HepG2 (cell line): Measurements from ENCODE around the gene TRPM1. TPM values are rescaled to one million over a fixed set of nuclear protein-coding genes. Genes with fewer than 3 reads are reported as not detected.

Source experiments
- GATAD2A ChIP-seq: IDR thresholded peaks from 2 replicates; pipeline ENCODE4 v1.6.1; 2016
- NFYB ChIP-seq: sonication (generic); formaldehyde crosslinking; IDR thresholded peaks from 2 replicates; pipeline ENCODE4 v1.4.0; 2020; ENCODE audit warnings: missing genetic modification reagents
- NR1H2 ChIP-seq: sonication (generic); formaldehyde crosslinking; IDR thresholded peaks from 2 replicates; pipeline ENCODE4 v1.8.1; 2022; ENCODE audit warnings: low read depth, missing genetic modification reagents, borderline replicate concordance
- THAP9 ChIP-seq: sonication (generic); formaldehyde crosslinking; IDR thresholded peaks from 2 replicates; pipeline ENCODE4; 2020; ENCODE audit warnings: missing genetic modification reagents, mild to moderate bottlenecking, borderline replicate concordance
- TP53 ChIP-seq: sonication (generic); formaldehyde crosslinking; conservative IDR thresholded peaks from 2 replicates; pipeline ENCODE4 v1.4.0; 2020; ENCODE audit warnings: missing genetic modification reagents
- YY1 ChIP-seq: IDR thresholded peaks from 2 replicates; pipeline ENCODE4 v1.6.1; 2011; ENCODE audit warnings: low read length, low read depth, moderate library complexity, mild to moderate bottlenecking; ENCODE audit not compliant: insufficient read depth, insufficient replicate concordance
- ZNF33A ChIP-seq: sonication (generic); formaldehyde crosslinking; IDR thresholded peaks from 2 replicates; pipeline ENCODE4 v1.5.1; 2020; ENCODE audit warnings: missing genetic modification reagents, mild to moderate bottlenecking, moderate library complexity, borderline replicate concordance
- ZNF501 ChIP-seq: sonication (generic); formaldehyde crosslinking; IDR thresholded peaks from 2 replicates; pipeline ENCODE4 v1.5.1; 2020; ENCODE audit warnings: mild to moderate bottlenecking, moderate library complexity, missing genetic modification reagents
- ZNF598 ChIP-seq: sonication (generic); formaldehyde crosslinking; IDR thresholded peaks from 2 replicates; pipeline ENCODE4 v1.5.1; 2020; ENCODE audit warnings: mild to moderate bottlenecking, missing genetic modification reagents, borderline replicate concordance
- ZNF713 ChIP-seq: sonication (generic); formaldehyde crosslinking; IDR thresholded peaks from 2 replicates; pipeline ENCODE4 v1.4.0; 2020; ENCODE audit warnings: mild to moderate bottlenecking, missing genetic modification reagents
- ZNF768 ChIP-seq: sonication (generic); formaldehyde crosslinking; IDR thresholded peaks from 2 replicates; pipeline ENCODE4 v1.4.0; 2020; ENCODE audit warnings: missing genetic modification reagents
- ZNF781 ChIP-seq: sonication (generic); formaldehyde crosslinking; IDR thresholded peaks from 2 replicates; pipeline ENCODE4 v1.5.1; 2020; ENCODE audit warnings: borderline replicate concordance, mild to moderate bottlenecking, missing genetic modification reagents; ENCODE audit errors: not compliant biosample characterization
- polyA plus RNA-seq, 8 experiments: library from polyadenylated mRNA; depleted of rRNA in 3 of 8; stranded (reverse) in 7 of 8; unstranded in 1 of 8; fragments of >200 nt; fragmentation: Illumina TruSeq in 4 of 8; extraction: Trizol in 4 of 8; gene quantifications; 2 replicates each; pipeline versions ENCODE4 v1.2.1 to v1.2.3, GENCODE V29; 2011 to 2016; ENCODE audit warnings: low read depth in 4 of 8, missing spikeins in 1 of 8, mixed read lengths in 1 of 8; ENCODE audit not compliant: insufficient read depth in 1 of 8
- total RNA-seq, 5 experiments: library from RNA; depleted of rRNA; stranded (reverse); fragments of >200 nt; fragmentation: Illumina TruSeq; extraction: Trizol; gene quantifications; 2 replicates each; pipeline ENCODE4 v1.2.3, GENCODE V29; 2016; ENCODE audit warnings: low read depth in 1 of 5
- TF ChIP-seq, protein P1 (sequence below), 2 experiments: IDR thresholded peaks; 2 replicates each; pipeline ENCODE4 v1.6.1; 2011 to 2012; ENCODE audit warnings: low read length in 2 of 2, borderline replicate concordance in 1 of 2, low read depth in 1 of 2, mild to moderate bottlenecking in 1 of 2, moderate library complexity in 1 of 2
- TF ChIP-seq, protein P2 (sequence below): sonication (generic); formaldehyde crosslinking; IDR thresholded peaks from 2 replicates; pipeline ENCODE4 v1.4.0; 2020; ENCODE audit warnings: missing genetic modification reagents
- TF ChIP-seq, protein P3 (sequence below), 2 experiments: fragments of 450-650 bp in 1 of 2; sonication (generic) in 1 of 2; formaldehyde crosslinking; IDR thresholded peaks; 2 replicates each; pipeline versions ENCODE4 v1.5.0 to v1.8.0; 2020 to 2022; ENCODE audit warnings: mild to moderate bottlenecking in 1 of 2, missing genetic modification reagents in 1 of 2

TRPM1 gene
- total and polyA plus RNA-seq, 2 of the 13 experiments (the other 11 are each of a cell fraction or from before 2014, with no cell fraction given), result not detected

- TF ChIP-seq, protein P1, sequence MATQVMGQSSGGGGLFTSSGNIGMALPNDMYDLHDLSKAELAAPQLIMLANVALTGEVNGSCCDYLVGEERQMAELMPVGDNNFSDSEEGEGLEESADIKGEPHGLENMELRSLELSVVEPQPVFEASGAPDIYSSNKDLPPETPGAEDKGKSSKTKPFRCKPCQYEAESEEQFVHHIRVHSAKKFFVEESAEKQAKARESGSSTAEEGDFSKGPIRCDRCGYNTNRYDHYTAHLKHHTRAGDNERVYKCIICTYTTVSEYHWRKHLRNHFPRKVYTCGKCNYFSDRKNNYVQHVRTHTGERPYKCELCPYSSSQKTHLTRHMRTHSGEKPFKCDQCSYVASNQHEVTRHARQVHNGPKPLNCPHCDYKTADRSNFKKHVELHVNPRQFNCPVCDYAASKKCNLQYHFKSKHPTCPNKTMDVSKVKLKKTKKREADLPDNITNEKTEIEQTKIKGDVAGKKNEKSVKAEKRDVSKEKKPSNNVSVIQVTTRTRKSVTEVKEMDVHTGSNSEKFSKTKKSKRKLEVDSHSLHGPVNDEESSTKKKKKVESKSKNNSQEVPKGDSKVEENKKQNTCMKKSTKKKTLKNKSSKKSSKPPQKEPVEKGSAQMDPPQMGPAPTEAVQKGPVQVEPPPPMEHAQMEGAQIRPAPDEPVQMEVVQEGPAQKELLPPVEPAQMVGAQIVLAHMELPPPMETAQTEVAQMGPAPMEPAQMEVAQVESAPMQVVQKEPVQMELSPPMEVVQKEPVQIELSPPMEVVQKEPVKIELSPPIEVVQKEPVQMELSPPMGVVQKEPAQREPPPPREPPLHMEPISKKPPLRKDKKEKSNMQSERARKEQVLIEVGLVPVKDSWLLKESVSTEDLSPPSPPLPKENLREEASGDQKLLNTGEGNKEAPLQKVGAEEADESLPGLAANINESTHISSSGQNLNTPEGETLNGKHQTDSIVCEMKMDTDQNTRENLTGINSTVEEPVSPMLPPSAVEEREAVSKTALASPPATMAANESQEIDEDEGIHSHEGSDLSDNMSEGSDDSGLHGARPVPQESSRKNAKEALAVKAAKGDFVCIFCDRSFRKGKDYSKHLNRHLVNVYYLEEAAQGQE (IDR thresholded peaks at IDR 0.05; ENCODE audit: borderline replicate concordance in 1 of 2, low read depth in 1 of 2, low read length in 2 of 2), result peak in 1 of 2 experiments; percentile 18; a peak in 1 of 4 replicates
- no peak for TF ChIP-seq ZNF33A (CRISPR knock-in tag)
- TF ChIP-seq ZNF713, result no peak
- no peak for TF ChIP-seq TP53
- TF ChIP-seq ZNF501 (CRISPR knock-in tag), result peak; percentile 80; the same call in 1 of the 2 replicates
- TF ChIP-seq GATAD2A, result 0 out of 2 replicates have a peak, but pooled peaks have one; percentile 31
- no peak for TF ChIP-seq THAP9 (CRISPR knock-in tag)
- TF ChIP-seq YY1, result peak; percentile 90
- TF ChIP-seq ZNF598, result no peak
- 0 out of 2 replicates have a peak, but pooled peaks have one; percentile 20 for TF ChIP-seq ZNF768 (CRISPR knock-in tag)
- no peak for TF ChIP-seq NR1H2 (CRISPR knock-in tag)
- TF ChIP-seq, protein P2, sequence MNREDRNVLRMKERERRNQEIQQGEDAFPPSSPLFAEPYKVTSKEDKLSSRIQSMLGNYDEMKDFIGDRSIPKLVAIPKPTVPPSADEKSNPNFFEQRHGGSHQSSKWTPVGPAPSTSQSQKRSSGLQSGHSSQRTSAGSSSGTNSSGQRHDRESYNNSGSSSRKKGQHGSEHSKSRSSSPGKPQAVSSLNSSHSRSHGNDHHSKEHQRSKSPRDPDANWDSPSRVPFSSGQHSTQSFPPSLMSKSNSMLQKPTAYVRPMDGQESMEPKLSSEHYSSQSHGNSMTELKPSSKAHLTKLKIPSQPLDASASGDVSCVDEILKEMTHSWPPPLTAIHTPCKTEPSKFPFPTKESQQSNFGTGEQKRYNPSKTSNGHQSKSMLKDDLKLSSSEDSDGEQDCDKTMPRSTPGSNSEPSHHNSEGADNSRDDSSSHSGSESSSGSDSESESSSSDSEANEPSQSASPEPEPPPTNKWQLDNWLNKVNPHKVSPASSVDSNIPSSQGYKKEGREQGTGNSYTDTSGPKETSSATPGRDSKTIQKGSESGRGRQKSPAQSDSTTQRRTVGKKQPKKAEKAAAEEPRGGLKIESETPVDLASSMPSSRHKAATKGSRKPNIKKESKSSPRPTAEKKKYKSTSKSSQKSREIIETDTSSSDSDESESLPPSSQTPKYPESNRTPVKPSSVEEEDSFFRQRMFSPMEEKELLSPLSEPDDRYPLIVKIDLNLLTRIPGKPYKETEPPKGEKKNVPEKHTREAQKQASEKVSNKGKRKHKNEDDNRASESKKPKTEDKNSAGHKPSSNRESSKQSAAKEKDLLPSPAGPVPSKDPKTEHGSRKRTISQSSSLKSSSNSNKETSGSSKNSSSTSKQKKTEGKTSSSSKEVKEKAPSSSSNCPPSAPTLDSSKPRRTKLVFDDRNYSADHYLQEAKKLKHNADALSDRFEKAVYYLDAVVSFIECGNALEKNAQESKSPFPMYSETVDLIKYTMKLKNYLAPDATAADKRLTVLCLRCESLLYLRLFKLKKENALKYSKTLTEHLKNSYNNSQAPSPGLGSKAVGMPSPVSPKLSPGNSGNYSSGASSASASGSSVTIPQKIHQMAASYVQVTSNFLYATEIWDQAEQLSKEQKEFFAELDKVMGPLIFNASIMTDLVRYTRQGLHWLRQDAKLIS (CRISPR knock-in tag), result no peak
- TF ChIP-seq ZNF781 (CRISPR knock-in tag), result no peak
- TF ChIP-seq, protein P3, sequence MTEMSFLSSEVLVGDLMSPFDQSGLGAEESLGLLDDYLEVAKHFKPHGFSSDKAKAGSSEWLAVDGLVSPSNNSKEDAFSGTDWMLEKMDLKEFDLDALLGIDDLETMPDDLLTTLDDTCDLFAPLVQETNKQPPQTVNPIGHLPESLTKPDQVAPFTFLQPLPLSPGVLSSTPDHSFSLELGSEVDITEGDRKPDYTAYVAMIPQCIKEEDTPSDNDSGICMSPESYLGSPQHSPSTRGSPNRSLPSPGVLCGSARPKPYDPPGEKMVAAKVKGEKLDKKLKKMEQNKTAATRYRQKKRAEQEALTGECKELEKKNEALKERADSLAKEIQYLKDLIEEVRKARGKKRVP (CRISPR knock-in tag; IDR thresholded peaks at IDR 0.05), result no peak
- peak; percentile 25; the same call in 1 of the 2 replicates for TF ChIP-seq NFYB (CRISPR knock-in tag)
- TF ChIP-seq, all 625 proteins: peak for 183
Measured at GRCh38 chr15:30991255-30992235, 110.0 kb downstream of the TRPM1 start, which contains the start of gene MTMR10 (continued).
